RWPE2 (cell line): ENCODE results near the gene RABEP1.

Experiments
- ATAC-seq: fragments of 200-7000 bp; cut with Tn5 transposase; 3 replicates; pipeline ENCODE4 v1.9.1; 2021; ENCODE audit warnings: low read depth
- DNase-seq: peaks from one replicate; pipeline ENCODE4 v3.0.0-alpha.2; 2020; ENCODE audit warnings: low spot score
- H3K27ac ChIP-seq: fragments of 450-650 bp; 2 replicates; pipeline ENCODE4 v1.5.1; 2017; ENCODE audit warnings: mild to moderate bottlenecking; ENCODE audit not compliant: poor library complexity, severe bottlenecking
- H3K27me3 ChIP-seq: fragments of 250-450 bp; sonication (Bioruptor Pico); 2 replicates; pipeline ENCODE4 v1.5.1; 2021; ENCODE audit warnings: mild to moderate bottlenecking, moderate library complexity; ENCODE audit not compliant: insufficient read depth, poor library complexity, severe bottlenecking
- H3K36me3 ChIP-seq: fragments of 250-450 bp; sonication (Bioruptor Pico); 2 replicates; pipeline ENCODE4 v1.5.1; 2020; ENCODE audit warnings: low read depth, mild to moderate bottlenecking, moderate library complexity
- H3K4me1 ChIP-seq: fragments of 250-450 bp; sonication (Bioruptor Pico); 2 replicates; pipeline ENCODE4 v1.5.1; 2021; ENCODE audit warnings: mild to moderate bottlenecking, moderate library complexity; ENCODE audit not compliant: insufficient read depth, poor library complexity, severe bottlenecking
- H3K4me3 ChIP-seq: fragments of 250-450 bp; sonication (Bioruptor Pico); 2 replicates; pipeline ENCODE4 v1.5.1; 2021; ENCODE audit warnings: mild to moderate bottlenecking, moderate library complexity; ENCODE audit not compliant: severe bottlenecking
- H3K9me3 ChIP-seq: fragments of 250-450 bp; sonication (Bioruptor Pico); 2 replicates; pipeline ENCODE4 v1.5.1; 2021; ENCODE audit warnings: mild to moderate bottlenecking, moderate library complexity; ENCODE audit not compliant: severe bottlenecking
- TF ChIP-seq, protein P1 (sequence below): fragments of 450-650 bp; IDR thresholded peaks from one replicate; pipeline ENCODE4 v1.5.1; 2017; ENCODE audit warnings: mild to moderate bottlenecking, moderate library complexity; ENCODE audit not compliant: poor library complexity, severe bottlenecking

RABEP1 gene

DNA sequence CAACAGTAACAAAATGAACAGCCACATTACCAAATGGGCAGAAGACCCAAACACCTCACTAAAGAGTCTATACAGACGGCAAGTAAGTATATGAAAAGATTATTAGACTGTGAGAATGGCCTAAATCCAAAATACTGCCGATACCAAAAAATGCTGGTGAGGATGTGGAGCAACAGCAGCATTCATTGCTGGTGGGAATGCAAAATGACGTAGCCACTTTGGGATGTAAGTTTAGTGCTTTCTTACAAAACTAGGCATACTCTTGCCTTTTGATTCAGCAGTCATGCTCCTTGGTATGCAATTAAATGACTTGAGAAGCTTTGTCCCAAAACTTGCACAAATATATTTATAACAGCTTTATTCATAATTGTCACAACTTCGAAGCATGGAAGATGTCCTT lies 43.8 kb downstream of the RABEP1 start:
- no peaks in the 10 kb centered on the region for H3K27me3 ChIP-seq
- H3K9me3 ChIP-seq = no peaks in the 10 kb centered on the region
- no peak overlapping the region for H3K4me3 ChIP-seq
- ATAC-seq = no peak
- TF ChIP-seq, protein P1, sequence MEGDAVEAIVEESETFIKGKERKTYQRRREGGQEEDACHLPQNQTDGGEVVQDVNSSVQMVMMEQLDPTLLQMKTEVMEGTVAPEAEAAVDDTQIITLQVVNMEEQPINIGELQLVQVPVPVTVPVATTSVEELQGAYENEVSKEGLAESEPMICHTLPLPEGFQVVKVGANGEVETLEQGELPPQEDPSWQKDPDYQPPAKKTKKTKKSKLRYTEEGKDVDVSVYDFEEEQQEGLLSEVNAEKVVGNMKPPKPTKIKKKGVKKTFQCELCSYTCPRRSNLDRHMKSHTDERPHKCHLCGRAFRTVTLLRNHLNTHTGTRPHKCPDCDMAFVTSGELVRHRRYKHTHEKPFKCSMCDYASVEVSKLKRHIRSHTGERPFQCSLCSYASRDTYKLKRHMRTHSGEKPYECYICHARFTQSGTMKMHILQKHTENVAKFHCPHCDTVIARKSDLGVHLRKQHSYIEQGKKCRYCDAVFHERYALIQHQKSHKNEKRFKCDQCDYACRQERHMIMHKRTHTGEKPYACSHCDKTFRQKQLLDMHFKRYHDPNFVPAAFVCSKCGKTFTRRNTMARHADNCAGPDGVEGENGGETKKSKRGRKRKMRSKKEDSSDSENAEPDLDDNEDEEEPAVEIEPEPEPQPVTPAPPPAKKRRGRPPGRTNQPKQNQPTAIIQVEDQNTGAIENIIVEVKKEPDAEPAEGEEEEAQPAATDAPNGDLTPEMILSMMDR = no peak
- no peaks in the 10 kb centered on the region; the same call in none of the 2 replicates for H3K36me3 ChIP-seq
- no peak overlapping the region for H3K27ac ChIP-seq
- peaks cover 10% of the 10 kb centered on the region for H3K4me1 ChIP-seq
- no peak for DNase-seq

- ATAC-seq = no peak
- no peak for DNase-seq
- TF ChIP-seq, protein P1 = no peak
- Histone ChIP-seq H3K9me3 (no peaks in the 10 kb centered on the region), H3K4me3 (no peak overlapping the region), H3K27ac (peak overlapping the region; percentile 26), H3K27me3 (no peaks in the 10 kb centered on the region), H3K4me1 (peaks cover 16% of the 10 kb centered on the region), H3K36me3 (peaks cover 29% of the 10 kb centered on the region)
Observed at GRCh38 chr17:5329784-5330557, 47.9 kb downstream of the RABEP1 start.

GRCh38 chr17:5330981-5331380 lies 48.9 kb downstream of the RABEP1 start:
- H3K27ac ChIP-seq = peak overlapping the region; percentile 26
- no peaks in the 10 kb centered on the region for H3K9me3 ChIP-seq
- peaks cover 39% of the 10 kb centered on the region for H3K36me3 ChIP-seq
- H3K4me1 ChIP-seq = peaks cover 16% of the 10 kb centered on the region
- TF ChIP-seq, protein P1 = no peak
- no peak overlapping the region for H3K4me3 ChIP-seq
- no peak for DNase-seq
- H3K27me3 ChIP-seq = no peaks in the 10 kb centered on the region
- ATAC-seq = no peak

DNA sequence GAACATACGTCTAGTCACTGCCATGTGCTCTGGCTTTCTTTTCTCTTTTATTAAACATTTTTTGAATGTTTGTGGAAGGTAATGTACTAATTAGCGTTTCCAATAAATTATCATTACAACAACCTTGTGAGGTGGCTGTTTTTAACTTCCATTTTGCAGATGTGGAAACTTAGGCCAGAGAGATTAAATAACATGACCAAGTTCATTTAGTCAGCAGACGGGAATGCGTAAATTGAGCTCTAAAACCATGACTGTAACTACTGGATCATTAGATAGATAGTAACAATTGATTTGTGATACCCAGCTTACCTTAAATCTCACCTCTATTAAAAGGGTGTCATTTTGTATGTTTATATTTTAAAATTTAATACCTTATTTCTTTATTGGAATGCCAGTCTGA lies 49.4 kb downstream of the RABEP1 start:
- Histone ChIP-seq H3K27me3 (no peaks in the 10 kb centered on the region), H3K4me1 (peaks cover 16% of the 10 kb centered on the region), H3K27ac (peak overlapping the region; percentile 26), H3K9me3 (no peaks in the 10 kb centered on the region), H3K36me3 (peaks cover 45% of the 10 kb centered on the region), H3K4me3 (no peak overlapping the region)
- TF ChIP-seq, protein P1 = no peak
- no peak for DNase-seq
- no peak for ATAC-seq

DNA sequence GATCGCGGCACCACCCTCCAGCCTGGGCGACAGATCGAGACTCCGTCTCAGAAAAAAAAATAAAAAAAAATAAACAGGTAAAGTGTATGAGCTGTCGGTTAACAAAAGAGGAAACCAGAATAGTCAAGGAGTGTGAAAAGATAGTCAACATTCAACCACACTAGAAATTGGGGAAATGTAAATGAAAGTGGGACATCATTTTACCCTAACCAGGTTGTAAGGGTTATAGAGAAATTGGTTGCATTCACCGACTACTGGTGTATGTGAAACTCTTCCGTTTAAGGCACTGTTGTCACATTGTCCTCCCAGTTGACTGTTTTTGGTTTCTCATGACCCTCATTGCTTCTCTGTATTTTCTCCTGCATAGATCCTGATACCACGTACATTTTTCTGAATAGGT lies 62.8 kb downstream of the RABEP1 start:
- Histone ChIP-seq H3K4me1 (no peaks in the 10 kb centered on the region), H3K27ac (no peak overlapping the region), H3K27me3 (no peaks in the 10 kb centered on the region), H3K4me3 (no peak overlapping the region), H3K36me3 (peaks cover 45% of the 10 kb centered on the region), H3K9me3 (no peaks in the 10 kb centered on the region)
- ATAC-seq (no peak), DNase-seq (no peak)
- TF ChIP-seq, protein P1 = no peak
